OCI-LY3 (cell line): ENCODE data around the gene EPHA8.

ENCODE experiments used
- H2AFZ ChIP-seq: fragments of 200-600, 300-600 bp; shearing (Covaris generic); 2 replicates; pipeline ENCODE4 v1.6.0; 2014; ENCODE audit warnings: antibody characterized with exemption, low read depth, low read length
- H3K27ac ChIP-seq: fragments of 200-600, 300-600 bp; sonication (generic); 2 replicates; pipeline ENCODE4 v1.5.1; 2014; ENCODE audit warnings: mild to moderate bottlenecking, low read length, moderate library complexity, mixed read lengths
- H3K27me3 ChIP-seq: fragments of 200-600, 300-600 bp; sonication (generic); 2 replicates; pipeline ENCODE4 v1.6.1; 2014; ENCODE audit warnings: low read depth, low read length, mixed read lengths
- H3K36me3 ChIP-seq: fragments of 200-600, 300-600 bp; sonication (generic); replicated peaks from 2 replicates; pipeline ENCODE3; 2014; ENCODE audit warnings: low read depth, low read length, mixed read lengths
- H3K4me1 ChIP-seq: fragments of 300-600, 200-600 bp; sonication (generic); 2 replicates; pipeline ENCODE4 v1.6.1; 2014; ENCODE audit warnings: low read length, mixed read lengths
- H3K4me2 ChIP-seq: fragments of 200-600, 300-600 bp; sonication (generic); 2 replicates; pipeline ENCODE4 v1.6.1; 2014; ENCODE audit warnings: low read length, mixed read lengths
- H3K4me3 ChIP-seq: fragments of 300-600, 200-600 bp; sonication (generic); 2 replicates; pipeline ENCODE4 v1.5.1; 2014; ENCODE audit warnings: antibody characterized with exemption, mild to moderate bottlenecking, low read length, moderate library complexity
- H3K79me2 ChIP-seq: fragments of 300-600, 200-600 bp; shearing (Covaris generic); 2 replicates; pipeline ENCODE4 v1.6.1; 2014; ENCODE audit warnings: mild to moderate bottlenecking, low read length, mixed read lengths
- H3K9ac ChIP-seq: fragments of 300-600, 200-600 bp; shearing (Covaris generic); 2 replicates; pipeline ENCODE4 v1.6.0; 2014; ENCODE audit warnings: mild to moderate bottlenecking, low read length, moderate library complexity
- H3K9me3 ChIP-seq: fragments of 200-600, 300-600 bp; shearing (Covaris generic); 2 replicates; pipeline ENCODE4 v1.6.1; 2014; ENCODE audit warnings: low read length, mixed read lengths; ENCODE audit not compliant: insufficient read depth
- H4K20me1 ChIP-seq: fragments of 200-600, 300-600 bp; sonication (generic); 2 replicates; pipeline ENCODE4 v1.6.1; 2016; ENCODE audit warnings: low read length, mixed read lengths; ENCODE audit not compliant: insufficient read depth
- EZH2phosphoT487 ChIP-seq: fragments of 200-600 bp; shearing (Covaris generic); IDR thresholded peaks from 2 replicates; pipeline ENCODE4 v1.6.1; 2018; ENCODE audit warnings: antibody characterized with exemption, mixed run types, low read depth
- TF ChIP-seq, protein P1 (sequence below): fragments of 200-600, 300-600 bp; sonication (generic); IDR thresholded peaks from 2 replicates; pipeline ENCODE4 v1.5.1; 2014; ENCODE audit warnings: antibody characterized with exemption, low read length, low read depth

Gene EPHA8

DNA sequence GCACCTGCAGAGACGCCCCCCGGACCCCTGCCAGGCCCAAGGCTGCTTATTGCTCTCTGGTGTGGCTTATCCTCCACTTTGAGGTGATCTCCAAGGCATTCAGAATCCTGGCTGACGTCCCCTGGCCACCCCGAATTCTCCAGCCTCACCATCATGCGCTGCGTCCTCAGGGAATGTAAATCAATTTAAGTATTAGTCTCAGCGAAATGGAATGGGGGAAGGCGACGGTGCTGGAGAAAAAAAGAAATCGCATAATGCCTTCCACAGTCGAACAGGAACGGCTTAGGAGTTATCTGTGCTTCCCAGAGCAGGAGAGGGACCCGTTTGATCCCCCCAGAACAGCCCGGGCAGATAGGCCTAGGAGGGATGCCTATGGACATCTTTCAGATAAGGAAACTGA, 2.9 kb downstream of the EPHA8 start:
- TF ChIP-seq EZH2phosphoT487: no peak
- TF ChIP-seq, protein P1, sequence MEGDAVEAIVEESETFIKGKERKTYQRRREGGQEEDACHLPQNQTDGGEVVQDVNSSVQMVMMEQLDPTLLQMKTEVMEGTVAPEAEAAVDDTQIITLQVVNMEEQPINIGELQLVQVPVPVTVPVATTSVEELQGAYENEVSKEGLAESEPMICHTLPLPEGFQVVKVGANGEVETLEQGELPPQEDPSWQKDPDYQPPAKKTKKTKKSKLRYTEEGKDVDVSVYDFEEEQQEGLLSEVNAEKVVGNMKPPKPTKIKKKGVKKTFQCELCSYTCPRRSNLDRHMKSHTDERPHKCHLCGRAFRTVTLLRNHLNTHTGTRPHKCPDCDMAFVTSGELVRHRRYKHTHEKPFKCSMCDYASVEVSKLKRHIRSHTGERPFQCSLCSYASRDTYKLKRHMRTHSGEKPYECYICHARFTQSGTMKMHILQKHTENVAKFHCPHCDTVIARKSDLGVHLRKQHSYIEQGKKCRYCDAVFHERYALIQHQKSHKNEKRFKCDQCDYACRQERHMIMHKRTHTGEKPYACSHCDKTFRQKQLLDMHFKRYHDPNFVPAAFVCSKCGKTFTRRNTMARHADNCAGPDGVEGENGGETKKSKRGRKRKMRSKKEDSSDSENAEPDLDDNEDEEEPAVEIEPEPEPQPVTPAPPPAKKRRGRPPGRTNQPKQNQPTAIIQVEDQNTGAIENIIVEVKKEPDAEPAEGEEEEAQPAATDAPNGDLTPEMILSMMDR: no peak
- no peaks in the 10 kb centered on the region for H3K27me3 ChIP-seq

DNA sequence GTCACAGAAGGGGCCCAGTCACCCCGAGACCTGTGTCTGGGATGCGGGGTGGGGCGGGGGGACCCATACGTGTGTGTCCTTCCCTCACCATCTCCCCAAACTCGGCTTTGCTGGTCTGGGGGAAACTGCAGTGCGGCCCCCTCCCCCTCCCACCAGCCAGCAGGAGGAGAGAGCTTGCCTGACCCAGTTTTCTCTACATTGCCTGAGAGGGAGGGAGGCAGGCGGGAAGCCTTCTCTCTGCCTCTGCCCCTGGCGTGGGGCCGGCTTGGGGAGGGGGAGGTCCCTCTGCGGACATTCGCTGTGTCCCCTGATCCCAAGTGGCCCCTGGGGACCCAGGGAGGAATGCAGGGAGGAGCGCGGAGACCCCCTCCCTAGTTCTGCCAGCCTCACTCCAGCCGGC, 3.9 kb downstream of the EPHA8 start:
- TF ChIP-seq, protein P1: no peak
- no peak for TF ChIP-seq EZH2phosphoT487
- no peak overlapping the region for H3K4me2 ChIP-seq
- no peaks in the 10 kb centered on the region for H3K36me3 ChIP-seq
- H4K20me1 ChIP-seq: no peaks in the 10 kb centered on the region
- no peak overlapping the region for H2AFZ ChIP-seq
- no peak overlapping the region for H3K4me3 ChIP-seq
- no peaks in the 10 kb centered on the region for H3K9me3 ChIP-seq
- H3K4me1 ChIP-seq: no peaks in the 10 kb centered on the region
- no peak overlapping the region for H3K27ac ChIP-seq
- no peaks in the 10 kb centered on the region for H3K79me2 ChIP-seq
- no peak overlapping the region for H3K9ac ChIP-seq
- H3K27me3 ChIP-seq: no peaks in the 10 kb centered on the region

More for the DNA sequence above, 2.9 kb downstream of the EPHA8 start:
- no peak overlapping the region for H3K9ac ChIP-seq
- no peaks in the 10 kb centered on the region for H3K9me3 ChIP-seq
- H3K36me3 ChIP-seq: no peaks in the 10 kb centered on the region
- no peak overlapping the region for H2AFZ ChIP-seq
- H3K4me1 ChIP-seq: no peaks in the 10 kb centered on the region
- H3K79me2 ChIP-seq: no peaks in the 10 kb centered on the region
- H3K27ac ChIP-seq: no peak overlapping the region
- no peaks in the 10 kb centered on the region for H4K20me1 ChIP-seq
- no peak overlapping the region for H3K4me3 ChIP-seq
- no peak overlapping the region for H3K4me2 ChIP-seq

DNA sequence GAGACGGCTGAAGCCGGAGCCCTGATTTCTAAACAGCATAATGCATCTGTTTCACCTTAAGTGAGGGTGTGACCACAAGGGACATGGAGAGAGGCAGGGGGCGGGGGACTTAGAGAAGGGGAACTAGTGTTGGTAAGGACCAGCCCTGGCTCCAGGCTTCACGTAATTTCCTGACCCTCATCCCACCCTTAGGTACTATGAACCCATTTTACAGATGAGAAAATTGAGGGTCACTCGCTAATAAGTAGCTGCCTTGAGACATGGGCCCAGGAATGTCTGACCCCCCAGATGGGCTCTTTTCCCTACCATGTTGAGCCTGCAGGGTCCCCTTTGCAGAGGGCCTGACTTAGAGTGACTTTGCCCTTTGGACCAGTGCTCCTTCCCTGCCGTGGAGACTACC, 4.7 kb downstream of the EPHA8 start:
- Histone ChIP-seq H3K27me3 (no peaks in the 10 kb centered on the region), H3K4me3 (no peak overlapping the region)
- TF ChIP-seq, protein P1: no peak
- no peak for TF ChIP-seq EZH2phosphoT487

DNA sequence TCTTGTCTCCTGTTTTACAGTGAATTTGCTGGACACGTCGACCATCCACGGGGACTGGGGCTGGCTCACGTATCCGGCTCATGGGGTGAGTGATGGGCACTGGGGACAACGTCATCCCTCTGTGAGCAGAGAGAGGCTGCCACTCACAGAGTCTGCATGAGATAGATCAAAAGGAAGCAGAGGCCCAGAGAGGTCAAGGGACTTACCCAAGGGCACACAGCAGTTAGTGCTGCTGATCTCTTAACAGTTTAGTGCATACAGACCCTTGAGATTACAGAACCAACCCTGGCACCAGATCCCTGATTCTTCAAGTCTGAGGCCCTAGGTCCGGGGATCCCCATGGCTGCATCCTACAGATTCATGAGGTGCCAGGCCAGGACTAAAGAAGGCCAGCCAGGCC, 6.0 kb downstream of the EPHA8 start:
- no peaks in the 10 kb centered on the region for H3K9me3 ChIP-seq
- H3K4me2 ChIP-seq: no peak overlapping the region
- no peaks in the 10 kb centered on the region for H3K79me2 ChIP-seq
- H4K20me1 ChIP-seq: no peaks in the 10 kb centered on the region
- no peaks in the 10 kb centered on the region for H3K27me3 ChIP-seq
- no peak for TF ChIP-seq EZH2phosphoT487
- TF ChIP-seq, protein P1: no peak
- no peaks in the 10 kb centered on the region for H3K4me1 ChIP-seq
- no peak overlapping the region for H2AFZ ChIP-seq
- H3K4me3 ChIP-seq: no peak overlapping the region
- no peak overlapping the region for H3K27ac ChIP-seq
- no peaks in the 10 kb centered on the region for H3K36me3 ChIP-seq
- H3K9ac ChIP-seq: no peak overlapping the region

More for the DNA sequence above, 4.7 kb downstream of the EPHA8 start:
- no peaks in the 10 kb centered on the region for H4K20me1 ChIP-seq
- H3K36me3 ChIP-seq: no peaks in the 10 kb centered on the region
- H3K79me2 ChIP-seq: no peaks in the 10 kb centered on the region
- no peaks in the 10 kb centered on the region for H3K4me1 ChIP-seq
- no peak overlapping the region for H2AFZ ChIP-seq
- no peaks in the 10 kb centered on the region for H3K9me3 ChIP-seq
- H3K9ac ChIP-seq: no peak overlapping the region
- no peak overlapping the region for H3K27ac ChIP-seq
- no peak overlapping the region for H3K4me2 ChIP-seq
